Measurements from ENCODE around the gene ATF6. TPM values are rescaled to one million over a fixed set of nuclear protein-coding genes. Genes with fewer than 3 reads are reported as not detected.

ATF6 gene
- total RNA-seq, 2 donors from 2014 or later, result 17.9 to 19.9 TPM

DNA sequence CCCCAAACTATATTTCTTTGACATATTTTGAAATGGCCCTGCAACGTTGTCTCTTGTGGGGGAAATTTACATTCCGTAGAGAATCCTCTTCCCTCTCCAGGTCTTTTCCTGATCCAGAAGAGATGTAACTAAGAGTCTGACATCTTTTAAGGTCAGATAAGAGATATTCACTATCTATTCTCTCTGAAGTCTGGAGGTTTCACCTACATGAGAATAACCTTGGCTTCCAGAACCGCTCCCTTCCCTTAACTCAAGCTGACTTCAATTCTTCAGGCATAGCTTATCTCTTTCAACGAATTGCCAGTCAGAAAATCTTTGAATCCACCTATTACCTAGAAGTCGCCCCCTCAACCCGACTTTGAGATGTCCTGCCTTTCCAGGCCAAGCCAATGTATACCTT, 34.9 kb upstream of the ATF6 start:
- Histone ChIP-seq H3K4me1 (peaks cover 0 to 6% of the 10 kb centered on the region in 2 donors), H3K27ac (no peak overlapping the region), H3K4me3 (no peak overlapping the region), H3K36me3 (no peaks in the 10 kb centered on the region), H3K27me3 (no peaks in the 10 kb centered on the region), H3K9me3 (no peaks in the 10 kb centered on the region)
- no peak for TF ChIP-seq CTCF (IDR thresholded peaks at IDR 0.05)
- no peak for DNase-seq (ENCODE audit: low spot score)

DNA sequence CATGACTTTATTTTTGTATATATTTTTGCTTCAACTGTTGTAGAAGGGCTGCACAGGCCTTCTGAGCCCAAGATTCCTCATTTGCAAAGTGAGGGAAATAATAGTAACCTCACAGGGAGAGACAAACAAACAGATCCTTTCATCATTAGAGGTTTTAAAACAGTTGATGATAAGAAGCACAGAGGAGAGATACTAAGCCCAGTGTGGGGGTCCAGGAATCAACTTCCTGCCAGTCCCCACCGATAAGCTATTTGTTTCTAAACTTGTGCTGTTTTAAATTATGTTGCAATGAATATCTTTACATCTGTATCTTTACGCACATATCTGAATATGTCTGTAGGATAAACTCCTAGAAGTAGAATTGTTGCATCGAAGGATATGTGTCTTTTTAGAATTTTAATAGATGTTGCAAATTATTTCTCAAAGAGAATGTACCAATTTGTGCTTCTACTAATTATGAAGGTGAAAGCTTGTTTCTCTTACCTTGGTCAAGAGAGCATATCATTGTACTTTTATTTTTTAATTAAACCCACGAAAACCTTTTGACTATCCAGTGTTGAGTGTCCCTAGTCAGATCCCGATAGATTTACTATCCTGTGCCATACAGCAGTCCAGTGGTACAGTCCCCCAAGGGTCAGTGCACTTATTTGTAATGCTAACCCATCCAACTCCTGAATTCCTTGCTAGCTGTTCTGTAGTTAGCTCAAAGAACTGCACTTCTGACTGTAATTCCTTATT, 34.0 kb upstream of the ATF6 start:
- H3K36me3 ChIP-seq, result no peaks in the 10 kb centered on the region
- H3K4me1 ChIP-seq, result peaks cover 0 to 6% of the 10 kb centered on the region in 2 donors
- TF ChIP-seq CTCF (IDR thresholded peaks at IDR 0.05), result no peak
- no peaks in the 10 kb centered on the region for H3K27me3 ChIP-seq
- no peak for DNase-seq (ENCODE audit: low spot score)
- no peaks in the 10 kb centered on the region for H3K9me3 ChIP-seq
- H3K4me3 ChIP-seq, result no peak overlapping the region
- H3K27ac ChIP-seq, result no peak overlapping the region

GRCh38 chr1:161733526-161733925, 32.6 kb upstream of the ATF6 start:
- Histone ChIP-seq H3K4me1 (no peaks in the 10 kb centered on the region), H3K27ac (no peak overlapping the region), H3K9me3 (no peaks in the 10 kb centered on the region), H3K4me3 (no peak overlapping the region), H3K36me3 (no peaks in the 10 kb centered on the region), H3K27me3 (no peaks in the 10 kb centered on the region)
- no peak for DNase-seq (ENCODE audit: low spot score)
- TF ChIP-seq CTCF (IDR thresholded peaks at IDR 0.05), result no peak

DNA sequence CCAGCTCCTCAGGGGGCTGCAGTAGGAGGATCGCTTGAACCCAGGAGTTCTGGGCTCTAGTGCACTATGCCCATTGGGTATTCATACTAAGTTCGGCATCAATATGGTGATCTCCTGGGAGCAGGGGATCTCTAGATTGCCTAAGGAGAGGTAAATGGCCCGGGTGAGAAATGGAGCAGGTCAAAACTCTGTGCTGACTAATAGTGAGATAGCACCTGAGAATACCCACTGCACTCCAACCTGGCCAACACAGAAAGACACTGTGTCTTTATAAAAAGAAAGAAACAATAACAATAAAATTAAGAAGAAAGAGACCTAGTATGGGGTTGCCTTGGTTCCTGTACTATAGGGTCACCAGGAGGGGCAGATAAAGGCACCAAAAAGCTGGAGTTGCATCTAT, 30.3 kb upstream of the ATF6 start:
- no peaks in the 10 kb centered on the region for H3K27me3 ChIP-seq
- H3K4me3 ChIP-seq, result no peak overlapping the region
- H3K9me3 ChIP-seq, result no peaks in the 10 kb centered on the region
- H3K4me1 ChIP-seq, result no peaks in the 10 kb centered on the region
- TF ChIP-seq CTCF (IDR thresholded peaks at IDR 0.05), result no peak
- no peak for DNase-seq (ENCODE audit: low spot score)
- no peak overlapping the region for H3K27ac ChIP-seq
- no peaks in the 10 kb centered on the region for H3K36me3 ChIP-seq

DNA sequence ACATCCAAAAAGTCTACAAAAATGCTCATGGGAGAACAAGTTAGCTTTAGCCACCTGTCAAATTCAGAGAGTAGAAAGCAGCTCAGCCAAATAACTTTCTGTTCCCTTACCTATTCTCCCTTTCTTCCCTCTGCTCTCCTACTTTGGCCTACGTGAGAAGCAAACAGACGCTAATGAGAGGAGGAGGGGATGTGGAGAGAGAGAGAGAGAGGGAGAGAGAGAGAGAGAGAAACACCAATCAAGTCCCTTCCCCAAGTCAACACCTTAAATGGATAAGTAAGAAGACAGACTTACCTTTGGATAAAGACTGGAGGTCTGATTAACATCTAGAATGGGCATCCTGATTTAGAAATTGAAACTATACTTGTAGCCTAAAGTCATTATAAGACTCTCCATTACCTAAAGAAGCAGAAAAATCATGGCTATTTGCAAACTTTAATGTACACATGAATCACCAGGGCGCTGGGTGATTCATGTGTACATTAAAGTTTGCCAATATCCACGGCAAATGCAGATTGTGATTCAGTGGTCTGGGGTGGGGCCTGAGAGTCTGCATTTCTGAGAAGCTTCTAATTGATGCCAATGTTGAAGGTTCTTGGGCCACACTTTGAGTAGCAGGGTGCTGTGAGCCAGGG, 29.7 kb upstream of the ATF6 start:
- TF ChIP-seq CTCF (IDR thresholded peaks at IDR 0.05), result no peak
- H3K27me3 ChIP-seq, result no peaks in the 10 kb centered on the region
- no peaks in the 10 kb centered on the region for H3K36me3 ChIP-seq
- H3K4me1 ChIP-seq, result no peaks in the 10 kb centered on the region
- H3K4me3 ChIP-seq, result no peak overlapping the region
- H3K9me3 ChIP-seq, result no peaks in the 10 kb centered on the region
- H3K27ac ChIP-seq, result no peak overlapping the region
- no peak for DNase-seq (ENCODE audit: low spot score)

Data from right atrium auricular region (tissue), 2 donors.